Frontal cortex (tissue), 4 donors: ENCODE data around the gene CAD. TPM values are rescaled to one million over a fixed set of nuclear protein-coding genes. Genes with fewer than 3 reads are reported as not detected.
"Not testable (repeated sequence)": the region's sequence is repeated elsewhere in the genome, so short reads cannot be mapped to it uniquely, and the experiment has no call there.

Experiments used
- DNase-seq, 2 donors: peaks; one replicate each; pipeline ENCODE4 v3.0.0; 2012; ENCODE audit warnings: low spot score in 2 of 2
- FAIRE-seq: peaks from 2 replicates; lab custom pipeline; 2012; peaks lifted over from hg19 to GRCh38; lab: Jason Lieb, UNC
- total RNA-seq: library from RNA; depleted of rRNA; stranded (reverse); fragments of >200 nt; gene quantifications from one replicate; pipeline ENCODE4 v1.2.3, GENCODE V29; 2014
- donor health status: control.
- donor health status: control.
- donor health status: control.

Gene CAD
- total RNA-seq, 1 donor from 2014 or later = 13.9 TPM

DNA sequence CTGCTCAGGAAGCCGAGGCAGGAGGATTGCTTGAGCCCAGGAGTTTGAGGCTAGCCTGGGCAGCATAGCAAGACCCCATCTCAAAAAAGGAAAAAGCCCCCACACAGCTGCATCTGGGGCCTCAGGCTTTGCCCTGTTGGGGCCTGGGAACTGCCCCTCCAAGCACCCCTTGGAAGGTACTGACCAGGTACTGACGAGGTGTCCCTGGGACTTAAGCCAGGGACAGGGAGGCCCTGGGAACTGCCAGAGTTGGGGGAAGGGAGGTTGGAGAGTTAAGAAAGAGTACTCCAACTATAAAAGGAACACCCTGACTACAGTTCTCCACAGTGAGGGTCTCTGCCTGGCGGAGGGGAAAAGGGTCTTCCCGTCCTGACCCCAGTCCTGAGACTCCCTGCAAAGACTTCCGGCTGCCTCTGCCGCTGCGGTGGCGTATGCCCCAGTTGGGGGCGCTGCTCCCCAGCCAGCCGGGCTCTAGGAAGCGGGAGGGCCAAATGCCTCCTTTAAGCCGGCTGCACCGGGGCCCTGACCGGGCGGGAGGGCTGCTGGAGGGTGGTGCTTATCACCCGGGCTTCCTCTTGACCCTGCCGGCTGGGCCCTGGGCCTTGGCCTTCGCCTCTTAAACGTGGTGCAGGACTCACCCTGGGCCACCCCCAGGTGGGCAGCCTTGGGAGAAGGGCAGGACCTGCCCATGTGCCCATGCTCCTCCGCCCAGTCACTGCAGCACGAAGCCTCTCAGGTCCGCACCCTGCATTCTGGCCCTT is 32.9 kb downstream of the CAD start:
- no peak for FAIRE-seq
- peak in 1 of 2 donors; percentile 60 for DNase-seq

DNA sequence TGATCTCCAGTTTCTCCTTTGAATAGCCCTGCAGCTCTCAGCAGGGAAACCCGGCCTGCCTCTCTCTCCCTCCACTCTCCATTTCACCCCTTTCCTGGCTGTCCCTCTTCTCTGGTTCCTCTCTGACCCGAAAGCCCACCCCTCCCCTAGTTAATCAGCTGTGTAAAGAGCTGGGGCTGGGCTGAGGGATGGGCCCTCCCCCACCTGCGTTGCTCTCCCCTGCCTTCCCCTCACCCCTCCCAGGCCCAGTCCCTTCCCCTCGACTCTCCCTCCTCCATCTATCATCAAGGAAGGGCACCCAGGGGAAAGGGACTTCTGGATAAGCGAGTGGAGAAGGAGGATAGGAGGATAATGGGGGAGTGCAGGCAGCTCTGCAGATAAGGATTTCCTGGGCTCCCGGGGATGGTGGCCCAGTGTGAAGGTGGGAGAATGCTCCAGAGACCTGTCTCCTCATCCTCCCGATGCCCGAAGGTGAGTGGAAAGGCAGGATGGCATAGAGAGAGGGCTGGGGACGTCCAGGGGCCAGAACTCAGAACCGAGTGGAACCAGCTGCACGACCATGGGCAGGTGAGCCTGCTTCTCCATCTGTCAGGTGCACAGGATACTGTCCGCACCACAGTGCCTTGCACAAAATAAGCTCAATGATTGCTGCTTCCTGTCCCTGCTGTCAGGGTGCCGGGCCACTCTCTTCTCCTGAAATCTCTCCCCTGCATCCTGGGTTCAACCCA is 33.6 kb downstream of the CAD start:
- DNase-seq (no peak), FAIRE-seq (no peak)

DNA sequence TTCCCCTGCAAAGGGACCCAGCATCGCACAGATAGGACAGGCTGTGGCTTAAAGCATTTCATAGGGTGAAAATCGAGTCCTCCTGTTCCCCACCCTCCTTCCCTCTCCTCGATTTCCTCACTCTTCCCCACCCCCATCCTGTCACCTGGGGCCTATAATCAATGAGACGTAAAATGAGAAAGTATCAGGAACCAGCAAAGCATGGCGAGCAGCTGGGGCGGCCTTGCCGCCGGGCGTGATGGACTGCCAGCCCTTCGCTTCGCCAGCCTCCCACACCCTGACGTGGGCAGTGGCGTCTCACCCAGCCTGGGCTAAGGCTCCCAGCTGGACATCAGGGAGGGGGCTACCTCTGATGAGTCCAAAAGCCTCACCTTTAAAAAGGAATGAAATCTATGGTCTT is 34.6 kb downstream of the CAD start:
- no peak for FAIRE-seq
- DNase-seq = no peak

DNA sequence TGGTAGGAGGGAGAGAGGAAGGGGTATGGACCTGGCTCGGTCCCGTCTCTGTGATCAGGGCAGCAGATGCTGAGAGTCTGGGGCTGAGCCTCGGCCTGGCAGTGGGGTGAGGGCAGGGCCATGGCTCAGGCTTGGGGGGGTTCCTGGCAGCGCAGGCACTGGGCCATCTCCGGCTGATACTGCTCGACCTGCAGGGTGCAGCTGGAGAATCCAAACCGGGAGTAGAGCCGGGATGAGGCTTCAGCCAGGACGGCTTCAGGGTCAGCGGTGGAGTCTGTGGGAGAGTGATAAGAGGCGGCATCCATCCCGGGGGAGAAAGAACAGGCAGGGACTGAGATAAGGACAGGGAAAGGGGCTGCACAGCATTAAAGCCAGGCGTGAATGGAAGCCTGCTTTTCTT is 38.0 kb downstream of the CAD start:
- DNase-seq = no peak
- no peak for FAIRE-seq

DNA sequence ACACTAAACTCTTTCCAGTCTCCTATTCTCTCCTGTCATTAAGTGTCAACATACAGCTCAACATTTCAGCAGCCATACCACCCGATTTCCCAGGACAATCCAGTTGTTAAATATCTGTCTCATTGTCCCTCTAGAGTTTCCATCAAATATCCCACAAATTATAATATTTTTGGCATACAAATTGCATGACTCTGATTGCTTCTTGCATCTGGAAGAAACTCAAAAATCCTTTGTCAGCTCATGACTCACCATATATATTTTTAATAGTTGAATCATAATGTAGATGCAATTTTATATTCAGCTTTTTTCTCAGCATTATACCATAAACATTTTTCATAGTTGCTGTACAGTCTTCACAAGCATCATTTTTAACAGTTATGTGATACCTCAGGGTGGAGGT is 38.5 kb downstream of the CAD start:
- DNase-seq = no peak
- FAIRE-seq = no peak

DNA sequence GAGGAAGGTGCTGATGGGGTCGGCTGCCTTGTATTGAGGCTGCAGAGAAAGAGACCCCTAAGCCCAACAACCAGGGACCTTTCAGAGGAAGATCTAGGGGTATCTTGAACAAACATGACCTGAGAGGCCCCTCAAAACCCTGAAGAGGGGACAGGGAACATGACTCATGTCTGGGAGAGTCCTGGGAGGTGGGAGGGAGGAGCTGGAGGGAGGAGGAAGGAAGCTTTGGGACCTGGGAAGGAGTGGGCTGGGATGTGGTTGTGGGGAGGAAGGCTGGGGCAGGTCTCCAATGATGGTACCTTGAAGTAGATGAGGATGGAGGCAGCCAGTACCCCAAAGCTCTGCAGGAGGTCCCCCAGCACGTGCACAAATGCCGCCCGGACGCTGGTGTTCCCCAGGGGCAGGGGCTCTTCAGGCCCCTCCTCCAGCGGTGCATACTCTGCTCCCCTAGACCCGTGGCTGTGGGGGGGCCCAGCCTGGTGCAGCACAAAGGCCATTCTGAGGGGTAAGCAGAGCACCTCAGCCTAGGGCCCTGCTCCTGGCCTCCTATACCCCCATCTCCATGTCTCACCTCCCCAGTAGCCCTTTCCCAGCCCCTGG is 39.8 kb downstream of the CAD start:
- DNase-seq (no peak), FAIRE-seq (no peak)

GRCh38 chr2:27258051-27258450 is 40.9 kb downstream of the CAD start:
- no peak for DNase-seq
- FAIRE-seq = no peak

- DNase-seq (no peak), FAIRE-seq (no peak)
Observed at GRCh38 chr2:27261241-27261925, 44.2 kb downstream of the CAD start.

DNA sequence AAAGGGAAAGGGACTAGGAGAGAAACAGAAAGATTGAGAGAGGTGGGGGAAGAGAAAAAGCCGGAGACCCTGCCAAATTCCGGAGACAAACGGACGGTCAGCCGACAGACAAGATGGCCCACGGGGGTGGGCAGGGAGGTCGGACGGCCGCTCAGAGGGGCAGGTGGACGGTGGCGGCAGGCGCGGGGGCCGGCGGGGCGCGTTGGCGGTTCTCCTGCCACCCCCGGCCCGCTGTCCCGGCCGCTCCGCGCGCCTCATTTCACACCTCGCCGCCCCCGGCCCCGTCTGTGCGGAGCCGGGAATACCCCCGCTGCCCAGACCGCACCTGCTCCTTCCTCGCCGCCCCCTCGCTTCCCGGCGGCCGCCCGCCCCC is 44.7 kb downstream of the CAD start:
- FAIRE-seq (no peak), DNase-seq (peak in 1 of 2 donors; percentile 34)

- DNase-seq (peak; percentile 78 to 87), FAIRE-seq (no peak)
Observed at GRCh38 chr2:27262379-27263286, 45.5 kb downstream of the CAD start, which contains the start of gene SLC30A3. Gene SLC30A3 (minus strand): TSS chr2:27263047. CDS start chr2:27262906, 141 bp downstream.

- DNase-seq (peak; percentile 34 to 52), FAIRE-seq (no peak)
Observed at GRCh38 chr2:27263287-27264252, 46.4 kb downstream of the CAD start.

GRCh38 chr2:27264253-27264752 is 47.1 kb downstream of the CAD start:
- DNase-seq (peak in 1 of 2 donors; percentile 35), FAIRE-seq (no peak)

DNA sequence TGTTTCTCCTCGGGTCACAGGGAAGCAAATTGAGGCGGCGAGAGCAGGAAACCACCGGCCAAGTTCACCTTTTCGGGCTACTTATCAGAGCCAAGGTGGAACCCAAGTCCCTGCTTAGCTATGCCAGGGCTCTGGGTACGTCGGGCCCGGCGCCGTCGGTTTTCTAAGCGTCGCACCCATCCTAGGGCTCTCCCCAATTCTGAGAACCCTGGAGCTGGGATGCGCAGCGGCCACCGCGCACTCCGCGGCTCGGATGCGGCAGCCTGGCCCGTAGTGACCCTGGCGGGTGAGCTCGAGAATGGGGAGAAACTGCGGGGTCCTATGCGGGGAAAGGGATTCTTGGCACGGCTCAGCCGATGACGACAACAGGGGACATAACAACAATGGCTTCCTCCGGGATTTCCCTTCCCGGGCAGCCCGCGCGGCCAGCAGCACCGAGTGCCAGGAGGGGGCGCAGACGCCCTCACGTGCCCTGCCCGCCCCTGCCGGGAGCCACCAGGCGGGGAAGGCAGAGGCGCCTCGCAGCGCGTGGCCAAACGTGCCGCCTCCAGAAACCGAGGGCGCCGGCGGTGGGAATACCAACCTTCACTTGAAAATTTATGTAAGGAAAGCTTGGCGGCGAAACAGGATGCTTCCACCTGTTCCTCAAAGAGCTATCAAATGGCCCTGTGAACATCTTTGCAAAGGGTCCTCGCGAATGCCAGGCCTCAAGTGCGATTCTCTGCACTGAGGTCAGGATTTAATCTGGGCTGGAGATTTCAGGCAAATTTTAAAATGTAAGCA is 47.8 kb downstream of the CAD start:
- no peak for FAIRE-seq
- DNase-seq = peak; percentile 76 to 85

- DNase-seq = no peak
- FAIRE-seq = no peak
Observed at GRCh38 chr2:27265536-27265870, 48.3 kb downstream of the CAD start.

DNA sequence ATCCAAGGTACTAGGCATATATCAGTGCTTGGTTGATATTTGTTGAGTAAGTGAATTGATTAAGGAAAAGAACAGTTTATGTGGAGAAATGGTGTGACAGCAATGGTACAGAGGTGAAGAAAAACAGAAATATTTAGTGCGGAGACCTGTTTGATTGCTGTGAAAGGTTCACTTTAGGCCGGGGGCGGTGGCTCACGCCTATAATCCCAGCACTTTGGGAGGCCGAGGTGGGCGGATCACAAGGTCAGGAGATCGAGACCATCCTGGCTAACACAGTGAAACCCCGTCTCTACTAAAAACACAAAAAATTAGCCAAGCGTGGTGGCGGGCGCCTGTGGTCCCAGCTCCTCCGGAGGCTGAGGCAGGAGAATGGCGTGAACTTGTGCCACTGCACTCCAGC is 51.1 kb downstream of the CAD start:
- DNase-seq, FAIRE-seq: not testable (repeated sequence)

GRCh38 chr2:27270131-27270530 is 53.0 kb downstream of the CAD start:
- DNase-seq = no peak
- no peak for FAIRE-seq

- FAIRE-seq = no peak
- no peak for DNase-seq
Observed at GRCh38 chr2:27270670-27271069, 53.5 kb downstream of the CAD start.
